NCI-H146 treated with DMSO at 0.1 percent for 48 hours (cell line): Measurements from ENCODE around the gene RUNX2.
"Not testable (repeated sequence)": the region's sequence is repeated elsewhere in the genome, so short reads cannot be mapped to it uniquely, and the experiment has no call there.

Experiments used
- DNase-seq: peaks from one replicate; lab custom pipeline; 2025; ENCODE audit not compliant: unreplicated experiment; lab: John Stamatoyannopoulos, UW

RUNX2 gene

DNA sequence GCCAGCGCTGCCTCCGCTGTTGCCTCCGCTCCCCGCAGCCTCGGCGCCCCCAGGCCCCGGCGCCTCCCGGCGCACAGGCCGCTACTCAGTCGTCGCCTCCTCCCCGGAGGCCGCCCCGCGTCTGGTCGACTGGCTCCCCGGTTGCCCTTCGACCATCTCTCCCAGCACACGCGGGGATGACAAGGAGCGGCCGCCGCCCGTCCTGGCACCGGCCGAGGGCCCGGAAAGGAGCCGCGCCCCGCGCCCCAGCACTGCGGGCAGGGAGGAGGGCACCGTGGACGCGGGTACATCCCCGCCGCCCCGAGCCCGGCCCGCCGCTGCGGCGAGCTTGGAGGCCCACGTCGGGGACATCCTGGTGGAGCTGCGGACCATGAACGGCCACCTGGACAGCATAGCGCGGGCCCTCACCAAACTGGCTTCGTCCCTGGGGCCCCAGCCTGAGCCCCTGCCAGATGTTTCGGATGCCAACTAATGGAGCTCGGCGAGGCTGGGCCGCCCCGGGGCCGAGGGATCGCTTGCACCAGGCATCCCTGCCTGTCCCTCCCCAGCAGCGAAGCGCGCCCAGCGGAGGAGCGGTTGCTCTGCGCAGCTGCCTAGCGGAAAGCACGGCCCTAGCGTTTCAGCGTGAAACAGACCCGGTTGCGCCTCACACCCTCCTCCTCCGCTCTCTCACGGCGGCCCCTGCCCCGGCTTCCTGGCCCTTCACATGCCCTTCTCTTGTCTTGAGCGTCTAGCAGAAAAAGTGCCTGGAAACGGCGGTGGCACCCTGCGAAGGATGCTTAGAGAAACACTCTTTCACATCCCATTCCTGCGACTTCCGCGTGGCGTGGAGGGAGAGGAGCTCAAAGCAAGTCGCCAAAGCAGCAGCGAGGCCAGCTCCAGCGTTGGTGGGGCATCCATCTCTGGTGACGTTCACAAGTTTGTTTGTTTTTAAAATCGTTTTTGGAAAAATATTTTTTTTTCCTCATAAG, 335.4 kb downstream of the RUNX2 start:
- DNase-seq, result no peak

DNA sequence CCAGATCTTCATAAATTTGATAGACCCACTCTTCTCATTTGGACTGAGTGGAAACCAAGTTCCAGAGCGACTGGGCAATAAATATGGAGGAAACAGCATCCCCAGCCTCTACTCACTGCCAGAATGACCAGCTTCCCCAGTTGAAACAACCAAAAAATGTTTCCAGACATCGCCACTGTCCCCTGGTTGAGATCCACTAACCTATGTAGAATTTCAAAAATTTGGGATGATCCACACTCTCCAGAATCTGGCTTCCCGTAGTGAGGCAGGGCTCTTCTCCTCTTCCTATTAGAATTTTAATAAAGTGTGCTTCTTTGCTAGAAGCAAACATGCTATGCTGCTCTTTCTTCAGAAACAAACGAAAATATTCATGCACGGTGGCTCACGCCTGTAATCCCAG, 336.6 kb downstream of the RUNX2 start:
- no peak for DNase-seq

DNA sequence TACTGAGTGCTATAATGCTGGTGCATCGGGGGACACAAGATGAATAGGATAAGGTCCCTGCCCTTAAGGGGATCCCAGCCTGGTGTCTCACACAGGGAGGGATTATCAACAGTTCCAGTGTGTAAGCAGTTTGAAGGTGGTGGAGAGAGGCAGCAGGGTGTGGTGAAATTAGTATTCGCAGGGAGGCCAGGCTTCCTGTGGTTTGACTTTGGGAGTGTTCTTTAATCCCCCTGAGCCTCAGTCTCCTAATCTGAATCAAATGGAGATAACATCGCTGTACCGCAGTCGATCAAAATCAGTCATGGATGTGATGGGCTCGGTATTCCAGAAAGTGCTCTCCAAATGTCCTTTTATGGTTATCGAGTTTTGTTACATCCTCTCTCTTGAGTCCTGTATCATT, 337.7 kb downstream of the RUNX2 start:
- DNase-seq, result no peak

DNA sequence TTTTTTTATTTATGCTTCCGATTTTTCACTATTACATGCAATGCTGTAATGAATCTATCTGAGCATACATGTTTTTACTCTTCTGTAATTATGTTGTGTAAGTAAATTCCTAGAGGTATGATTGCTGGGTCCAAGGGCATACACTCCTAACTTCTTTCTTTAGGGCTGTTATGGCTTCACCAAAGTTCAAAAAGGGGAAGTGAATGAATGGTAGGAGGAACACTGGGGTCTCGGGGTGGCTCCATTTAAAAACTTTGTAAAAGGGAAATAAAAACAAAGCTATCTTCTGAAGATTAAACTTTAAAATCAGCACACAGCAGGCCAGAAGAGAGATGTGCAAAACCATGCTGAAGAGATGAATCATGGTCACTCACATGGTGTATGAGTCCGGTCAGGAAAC, 338.7 kb downstream of the RUNX2 start:
- DNase-seq, result no peak

DNA sequence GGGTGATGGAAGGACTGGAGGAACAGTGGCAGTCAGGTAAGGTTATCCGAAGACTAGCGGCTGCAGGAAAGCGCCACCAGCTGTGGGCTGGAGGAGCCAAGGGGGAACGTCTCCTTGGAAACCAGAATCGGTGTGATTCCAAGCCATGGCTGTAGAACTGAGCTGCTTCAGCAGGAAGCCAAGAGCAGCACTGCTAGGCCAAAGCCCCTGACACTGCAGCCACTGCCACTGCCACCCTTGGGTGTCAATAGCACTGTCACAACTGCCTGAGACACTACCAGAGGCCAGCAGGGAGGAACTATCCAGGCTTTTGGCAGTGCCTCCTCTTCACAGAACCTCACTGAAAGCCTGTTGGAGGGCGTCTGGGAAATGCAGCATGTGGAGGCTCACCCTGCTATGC, 339.2 kb downstream of the RUNX2 start:
- DNase-seq, result no peak

DNA sequence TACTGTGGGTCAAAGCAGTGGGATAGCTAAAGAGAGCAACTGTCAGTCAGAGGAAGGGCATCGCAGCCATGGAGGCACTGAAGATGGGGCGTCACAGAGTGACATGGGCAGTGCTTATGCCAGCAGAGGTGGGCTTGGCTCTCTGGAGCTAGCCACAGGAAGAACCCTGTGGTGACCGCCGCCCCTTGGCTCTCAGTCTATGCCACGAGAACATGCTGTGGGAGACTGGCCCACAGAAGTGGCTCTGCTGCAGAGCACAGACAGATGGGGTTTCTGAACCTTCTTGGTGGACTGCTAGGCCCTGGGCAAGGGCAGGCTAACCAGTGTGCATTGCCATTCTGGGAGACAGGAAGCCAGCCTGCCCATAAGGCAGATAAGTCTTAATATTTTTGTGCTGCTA, 339.6 kb downstream of the RUNX2 start:
- no peak for DNase-seq

DNA sequence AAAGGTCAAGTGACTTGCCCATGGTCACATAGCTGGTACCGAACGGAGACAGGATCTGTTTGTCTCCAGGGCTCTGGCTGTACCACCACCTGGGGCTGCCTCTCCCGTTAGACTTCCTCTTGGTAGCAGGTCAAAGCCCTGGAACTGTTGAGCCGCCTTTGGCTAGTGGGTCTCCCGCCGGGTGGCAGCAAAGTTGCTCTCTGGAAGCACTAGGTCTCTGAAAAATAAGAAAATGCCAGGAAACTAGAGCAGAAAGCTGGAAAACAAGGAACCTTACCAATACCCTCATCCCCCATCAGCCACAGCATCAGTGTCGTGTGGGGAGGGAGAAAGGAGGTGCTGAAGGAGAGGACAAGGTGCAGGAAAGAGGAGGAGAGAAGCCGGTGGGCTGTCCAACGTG, 340.6 kb downstream of the RUNX2 start:
- DNase-seq, result no peak

DNA sequence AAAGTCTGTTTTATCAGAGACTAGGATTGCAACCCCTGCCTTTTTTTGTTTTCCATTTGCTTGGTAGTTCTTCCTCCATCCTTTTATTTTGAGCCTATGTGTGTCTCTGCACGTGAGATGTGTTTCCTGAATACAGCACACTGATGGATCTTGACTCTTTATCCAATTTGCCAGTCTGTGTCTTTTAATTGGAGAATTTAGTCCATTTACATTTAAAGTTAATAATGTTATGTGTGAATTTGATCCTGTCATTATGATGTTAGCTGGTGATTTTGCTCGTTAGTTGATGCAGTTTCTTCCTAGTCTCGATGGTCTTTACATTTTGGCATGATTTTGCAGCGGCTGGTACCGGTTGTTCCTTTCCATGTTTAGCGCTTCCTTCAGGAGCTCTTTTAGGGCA, 345.0 kb downstream of the RUNX2 start:
- not testable (repeated sequence) for DNase-seq

DNA sequence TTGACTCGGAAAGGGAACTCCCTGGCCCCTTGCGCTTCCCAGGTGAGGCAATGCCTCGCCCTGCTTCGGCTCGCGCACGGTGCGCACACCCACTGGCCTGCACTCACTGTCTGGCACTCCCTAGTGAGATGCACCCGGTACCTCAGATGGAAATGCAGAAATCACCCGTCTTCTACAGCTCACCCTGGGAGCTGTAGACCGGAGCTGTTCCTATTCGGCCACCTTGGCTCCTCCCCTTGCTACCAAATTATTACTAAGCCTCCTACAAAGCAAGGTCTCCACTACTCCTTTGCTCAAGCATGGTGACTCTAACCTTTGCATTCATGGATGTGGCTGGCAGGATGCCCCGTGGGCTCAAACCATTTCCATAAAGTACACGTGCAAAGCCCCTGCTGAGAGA, 347.0 kb downstream of the RUNX2 start:
- DNase-seq, result not testable (repeated sequence)

DNA sequence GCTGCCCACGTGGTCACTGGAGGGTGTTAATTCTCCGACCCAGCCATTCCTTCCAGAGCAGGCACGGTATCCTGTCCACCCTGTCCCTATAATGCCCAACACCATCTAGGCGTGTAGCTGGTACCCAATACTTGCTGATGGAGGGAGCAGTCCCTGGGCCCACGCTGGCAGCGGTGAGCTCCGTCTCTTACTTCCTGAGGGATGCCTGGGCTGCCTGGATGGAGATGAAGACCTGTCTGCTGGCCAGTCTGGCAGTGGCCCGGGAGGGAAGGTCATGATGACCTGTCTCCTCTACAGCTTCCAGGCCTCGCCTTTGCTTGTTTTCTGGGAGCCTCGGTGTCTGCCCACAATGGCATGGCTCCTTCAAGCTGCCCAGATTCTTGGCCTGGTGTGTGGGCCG, 347.5 kb downstream of the RUNX2 start:
- DNase-seq, result no peak

DNA sequence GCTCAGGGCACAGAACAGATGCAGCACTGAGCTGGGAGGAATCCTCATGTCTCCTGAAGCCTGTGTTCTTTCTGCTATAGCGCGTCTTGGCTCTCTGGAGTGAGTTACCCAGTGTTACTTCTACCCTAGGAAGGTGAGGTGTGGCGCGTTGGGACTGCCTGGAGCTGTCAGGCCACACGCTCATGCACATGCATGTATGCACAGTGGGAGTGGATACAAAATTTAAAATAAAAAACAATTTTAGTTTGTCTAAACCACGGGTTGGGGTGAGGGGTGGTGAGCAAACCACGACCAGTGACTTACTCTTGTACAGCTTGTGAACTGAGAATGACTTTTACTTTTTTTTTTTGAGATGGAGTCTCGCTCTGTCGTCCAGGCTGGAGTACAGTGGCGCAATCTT, 348.2 kb downstream of the RUNX2 start:
- no peak for DNase-seq

DNA sequence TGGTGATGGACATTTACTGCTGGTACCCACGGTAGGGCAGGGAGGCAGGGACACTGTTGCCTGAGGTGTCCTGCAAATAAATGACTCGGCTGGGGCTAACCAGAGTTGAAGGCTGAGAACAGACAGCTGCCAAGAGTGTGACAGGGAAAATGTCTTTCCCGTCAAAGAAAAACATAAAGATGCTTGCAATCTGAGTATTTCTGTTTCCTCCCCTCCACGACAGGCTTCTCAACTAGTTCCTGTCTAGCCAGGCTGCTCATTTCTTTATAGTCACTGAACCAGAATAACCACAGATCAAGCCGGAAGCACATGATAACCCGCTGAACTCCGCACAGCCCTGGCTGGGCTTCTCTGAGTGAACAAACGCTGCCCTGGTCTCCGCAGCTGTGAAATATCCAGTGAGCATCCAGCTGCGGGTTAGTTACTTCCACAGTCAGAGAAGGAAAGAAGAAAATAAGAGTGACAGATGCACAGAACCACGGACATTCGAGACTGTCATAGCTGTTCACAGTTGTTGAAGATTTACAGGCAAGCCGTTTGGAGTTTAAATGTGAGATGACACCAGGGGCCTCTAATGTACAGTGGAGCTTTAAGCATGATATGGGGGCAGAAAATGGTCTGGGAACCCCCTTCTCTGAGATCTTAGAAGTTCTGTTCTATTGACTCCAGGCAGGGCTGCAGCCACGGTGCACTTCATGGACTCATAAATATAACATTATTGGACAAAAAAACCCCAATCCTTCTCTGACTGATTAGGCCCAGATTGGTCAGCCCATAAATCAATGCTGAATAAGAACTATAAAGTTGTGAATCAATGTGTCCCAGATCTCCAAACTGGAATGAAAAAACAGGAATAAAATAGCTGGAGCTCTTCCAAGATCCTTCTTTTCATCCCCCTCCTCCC, 349.5 kb downstream of the RUNX2 start:
- DNase-seq, result no peak

DNA sequence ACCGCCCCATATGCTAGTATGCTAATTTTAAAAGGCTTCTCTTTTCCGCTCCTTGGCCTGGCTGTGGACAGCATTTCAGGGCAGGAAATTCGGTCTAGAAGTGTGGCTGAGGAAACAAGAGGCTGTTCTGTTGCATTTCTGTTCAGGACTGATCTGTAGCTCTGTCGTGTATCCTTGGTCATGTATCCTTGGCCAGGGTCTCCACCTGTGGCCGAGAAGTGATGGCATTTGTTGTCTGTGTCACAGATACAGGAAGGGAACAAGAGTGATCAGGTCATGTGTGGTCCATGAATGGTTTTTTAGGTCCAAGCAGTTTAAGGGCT, 350.1 kb downstream of the RUNX2 start:
- DNase-seq, result no peak

DNA sequence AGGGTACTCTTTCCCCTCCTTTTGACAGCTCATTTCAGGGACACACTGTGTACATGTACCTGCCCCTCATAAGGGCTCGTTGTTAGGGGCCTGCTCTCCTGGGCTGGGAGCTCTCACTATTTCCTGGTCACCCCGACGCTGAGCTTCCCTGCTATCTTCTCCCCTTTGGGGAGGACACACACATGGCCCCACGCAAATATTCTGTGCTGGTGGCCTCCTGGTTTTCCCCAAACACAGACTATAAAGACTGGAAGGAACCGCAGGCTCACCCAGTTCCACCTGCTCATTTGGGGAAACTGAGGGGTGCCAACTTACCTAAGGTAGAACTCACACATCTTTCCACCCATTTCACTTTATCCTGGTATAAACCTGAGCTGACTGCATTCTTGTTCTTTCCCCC, 351.0 kb downstream of the RUNX2 start:
- DNase-seq, result no peak

DNA sequence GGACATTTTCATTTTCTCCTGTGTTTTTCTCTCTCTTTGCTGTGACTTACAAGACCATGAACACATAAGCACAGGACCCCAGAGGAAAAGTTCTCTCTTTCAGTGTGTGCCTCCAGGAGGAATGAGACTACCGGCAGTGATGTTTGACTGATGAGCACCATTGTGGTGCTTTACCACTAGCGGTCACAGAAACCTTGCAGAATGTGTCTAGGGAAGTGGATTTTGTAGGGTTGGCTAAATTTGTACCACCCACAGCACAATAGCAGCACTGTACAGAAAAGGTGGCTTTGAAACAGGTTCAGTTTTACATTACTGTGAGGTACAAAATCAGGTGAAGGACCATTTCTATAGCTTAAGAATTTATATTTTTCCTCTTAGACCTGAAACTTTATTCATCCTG, 351.5 kb downstream of the RUNX2 start:
- DNase-seq, result no peak

DNA sequence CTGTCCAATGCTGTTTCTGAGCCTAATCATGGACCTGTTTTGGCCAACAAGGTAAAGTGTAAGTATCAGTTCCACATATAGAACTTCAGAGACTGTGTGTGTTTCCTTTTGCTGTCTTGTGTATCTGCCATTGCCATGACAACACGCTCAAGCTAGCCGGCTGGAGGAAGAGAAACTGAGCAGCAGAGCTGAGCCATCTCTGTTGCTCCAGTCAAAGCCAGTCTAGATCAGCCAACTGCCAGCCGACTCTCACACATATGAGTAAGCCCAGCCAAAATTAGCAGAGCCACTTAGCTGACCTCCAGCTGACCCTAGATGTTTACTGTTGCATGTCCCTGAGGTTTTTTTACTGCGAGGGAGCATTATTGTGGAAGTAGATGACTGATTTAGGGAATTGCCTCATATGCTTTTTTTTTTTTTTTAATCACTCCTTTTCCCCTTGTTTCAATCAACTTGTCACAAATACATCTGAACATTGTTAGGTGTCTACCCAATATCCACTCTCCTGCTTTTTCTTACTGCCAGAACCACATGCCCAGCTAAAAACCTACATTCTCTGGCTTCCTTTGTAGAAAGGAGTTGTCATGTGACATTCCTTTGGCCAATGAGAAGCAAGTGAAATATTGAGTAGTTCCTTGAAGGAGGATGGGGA, 353.9 kb downstream of the RUNX2 start:
- no peak for DNase-seq

DNA sequence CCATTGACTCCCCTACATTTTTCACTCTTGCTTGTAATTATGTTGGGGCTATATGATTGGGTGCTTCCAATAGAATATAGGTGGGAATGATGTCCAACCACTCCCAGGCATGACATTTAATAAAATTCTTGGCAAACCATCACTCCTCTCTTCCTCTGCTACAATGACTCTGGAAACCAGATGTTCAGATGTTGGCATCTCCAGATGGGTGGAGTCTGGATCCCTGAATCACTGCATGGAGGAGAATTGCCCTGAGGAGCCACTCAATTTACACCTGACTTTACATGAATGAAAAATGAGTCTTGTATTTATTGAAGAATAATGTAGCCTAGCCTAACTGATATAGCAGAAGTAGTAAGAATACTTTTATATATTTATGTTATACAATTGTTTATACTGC, 356.3 kb downstream of the RUNX2 start:
- no peak for DNase-seq

DNA sequence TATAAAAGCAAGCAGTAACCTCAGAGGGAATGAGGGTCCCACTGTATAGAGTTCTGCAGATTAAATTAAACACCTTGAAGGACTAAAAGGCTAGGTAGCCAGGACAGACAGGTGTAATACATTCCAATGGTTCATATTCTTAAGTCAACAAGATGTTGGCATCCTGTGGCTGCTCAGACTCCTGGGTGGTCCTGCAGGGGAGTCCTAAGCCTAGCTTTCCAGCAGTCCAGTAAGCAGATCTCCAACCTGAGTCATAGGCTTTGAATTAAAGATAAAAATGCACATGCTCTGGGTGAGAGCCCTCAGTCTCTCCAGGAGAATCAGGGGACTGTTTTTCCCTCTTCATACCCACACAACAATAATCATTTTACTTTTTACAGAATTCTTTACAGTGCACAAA, 356.9 kb downstream of the RUNX2 start:
- DNase-seq, result no peak

DNA sequence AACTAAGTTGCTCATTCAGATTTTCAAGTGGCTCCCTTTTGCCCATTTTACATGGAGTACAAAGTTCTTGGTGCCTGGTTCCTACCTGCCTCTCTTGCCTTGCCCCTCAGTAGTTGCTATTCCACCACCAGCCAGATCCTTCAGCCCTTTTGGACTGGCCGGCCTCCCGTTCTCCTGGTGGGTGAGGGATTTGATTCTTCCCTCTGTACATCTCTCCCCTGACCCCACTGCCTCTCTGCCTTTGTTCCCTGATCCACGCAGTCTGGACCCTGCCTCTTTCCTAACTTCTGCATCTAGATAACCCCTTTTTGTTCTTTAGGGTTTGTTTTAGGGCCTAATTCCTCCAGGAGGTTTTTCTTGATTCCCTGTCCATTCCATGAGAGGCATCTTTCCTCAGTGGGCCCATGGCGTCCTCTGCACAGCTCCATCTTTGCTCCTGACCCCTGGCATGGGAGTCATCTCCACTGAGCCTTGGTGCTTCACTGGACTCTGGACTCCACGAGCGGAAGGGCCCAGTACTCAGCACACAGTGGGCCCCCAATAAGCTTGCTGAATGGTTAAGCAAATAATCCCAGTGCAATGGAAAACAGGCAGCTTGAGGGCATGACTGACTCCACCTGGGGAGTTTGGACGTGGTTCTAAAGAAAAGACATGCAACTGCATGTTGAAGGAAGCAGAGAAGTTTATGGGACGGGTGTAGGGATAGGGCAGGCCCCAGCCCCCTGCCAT, 358.9 kb downstream of the RUNX2 start:
- DNase-seq, result no peak

DNA sequence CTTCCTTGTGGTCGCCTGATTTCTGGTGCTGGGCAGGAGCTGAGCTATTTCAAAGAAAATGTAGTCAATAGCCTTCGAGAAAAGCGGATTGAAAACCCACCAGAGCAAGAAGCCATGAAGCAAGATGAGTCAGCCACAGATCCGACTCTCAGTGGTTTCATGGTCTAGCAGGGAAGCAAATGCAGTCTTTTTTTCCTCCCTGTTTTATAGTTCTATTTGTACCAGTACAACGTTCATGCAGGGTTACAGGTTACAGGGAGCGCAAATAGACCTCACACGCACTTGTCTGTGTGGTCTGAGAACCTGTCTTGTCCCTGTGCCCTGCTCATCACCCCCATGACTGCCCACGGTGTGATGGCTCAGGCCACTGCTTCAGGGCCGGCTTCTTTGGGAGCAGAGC, 359.4 kb downstream of the RUNX2 start:
- DNase-seq, result no peak

DNA sequence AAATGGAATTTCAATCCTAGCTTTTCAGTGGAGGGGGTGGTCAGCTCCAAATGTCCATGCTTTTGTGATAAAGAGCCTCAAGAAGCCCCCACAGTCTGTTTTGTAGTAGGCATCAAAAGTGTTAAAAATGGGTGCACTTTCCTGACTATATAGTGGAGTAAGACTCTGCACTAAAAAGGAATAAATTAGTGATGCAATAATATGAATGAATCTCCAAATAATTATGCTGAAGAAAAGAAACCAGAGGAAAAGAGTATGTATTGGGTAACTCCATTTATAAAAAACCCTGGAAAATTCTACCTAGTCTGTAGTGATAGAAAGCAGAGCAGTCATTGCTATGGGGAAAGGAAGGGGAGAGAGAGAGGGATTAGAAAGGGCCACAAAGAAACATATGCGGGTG, 360.1 kb downstream of the RUNX2 start:
- no peak for DNase-seq
